CD4-positive, alpha-beta T cell treated with Interleukin-4 for 4 hours (primary cell): ENCODE results near the gene HLCS.

Source experiments
- DNase-seq: peaks from one replicate; pipeline ENCODE4 v3.0.0-alpha.2; 2020

HLCS gene

DNA sequence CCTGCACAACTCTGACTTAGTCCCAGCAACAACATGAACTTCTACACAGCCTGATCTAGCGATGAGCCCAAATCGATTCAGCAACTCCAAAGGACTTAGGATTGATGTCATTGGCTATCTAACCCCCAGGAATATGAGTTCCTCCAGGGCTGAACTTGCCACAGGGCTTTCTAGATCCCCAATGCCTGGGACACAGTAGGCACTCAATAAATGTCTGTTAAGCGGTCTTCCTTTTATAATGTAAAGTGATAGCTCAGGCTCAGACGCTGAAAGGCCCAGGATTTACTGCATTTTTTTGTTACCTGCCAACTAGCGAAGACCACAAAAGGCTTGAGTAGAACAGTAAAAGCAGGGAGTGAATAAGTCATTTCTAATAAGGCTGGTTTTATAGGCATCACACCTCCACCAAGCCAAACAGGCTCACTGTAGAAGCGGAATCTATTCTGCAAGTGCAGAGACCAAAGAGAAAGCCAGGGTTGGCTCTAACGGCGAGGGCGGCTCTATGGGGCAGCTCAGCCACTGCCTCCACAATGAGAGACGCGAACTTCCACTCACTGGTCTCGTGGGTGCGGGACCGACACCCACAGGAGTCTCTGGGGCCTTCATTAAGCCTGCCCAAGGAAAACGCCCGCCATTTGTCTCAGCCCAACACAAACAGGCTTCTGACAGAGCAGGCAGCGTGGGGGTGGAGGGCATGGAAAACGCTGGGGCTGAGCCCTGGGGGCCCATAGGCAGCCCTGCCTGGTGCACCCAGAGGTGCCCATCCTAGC is 52.0 kb downstream of the HLCS start:
- DNase-seq = no peak

DNA sequence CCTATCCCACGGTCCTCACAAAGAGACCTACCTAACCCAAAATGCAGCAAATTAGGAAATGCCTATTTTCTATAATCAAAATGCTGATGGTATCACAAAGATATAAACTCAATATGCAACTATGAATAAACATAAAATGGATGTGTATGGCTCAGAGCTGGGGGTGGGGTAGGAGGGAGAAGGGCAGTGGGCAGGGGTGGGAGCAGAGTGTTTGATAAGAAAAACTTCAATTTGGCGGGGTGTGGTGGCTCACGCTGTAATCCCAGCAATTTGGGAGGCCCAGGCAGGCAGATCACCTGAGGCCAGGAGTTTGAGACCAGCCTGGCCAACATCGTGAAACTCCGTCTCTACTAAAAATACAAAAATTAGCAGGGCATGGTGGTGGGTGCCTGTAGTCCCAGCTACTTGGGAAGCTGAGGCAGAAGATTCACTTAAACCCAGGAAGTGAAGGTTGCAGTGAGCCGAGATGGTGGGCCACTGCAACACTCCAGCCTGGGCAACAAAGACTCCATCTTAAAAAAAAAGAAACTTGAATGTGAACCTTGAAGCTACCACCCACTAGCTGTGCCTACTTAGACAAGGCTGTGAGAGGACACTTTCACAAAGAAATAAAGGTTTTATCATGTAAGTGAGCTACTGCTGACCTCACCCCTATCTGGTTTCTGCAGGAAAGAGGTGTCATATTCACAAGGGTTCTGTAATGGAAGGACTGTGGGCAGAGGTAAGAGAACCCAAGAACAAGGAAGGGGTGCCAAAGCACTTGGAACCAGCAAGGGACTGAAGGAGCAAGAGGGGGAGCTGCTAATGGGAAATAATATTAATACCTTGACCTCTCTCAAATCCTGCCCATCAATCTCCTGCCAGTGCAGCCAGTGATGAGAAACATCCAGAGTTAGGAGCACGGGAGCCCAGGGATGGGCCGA is 53.0 kb downstream of the HLCS start:
- DNase-seq = no peak

DNA sequence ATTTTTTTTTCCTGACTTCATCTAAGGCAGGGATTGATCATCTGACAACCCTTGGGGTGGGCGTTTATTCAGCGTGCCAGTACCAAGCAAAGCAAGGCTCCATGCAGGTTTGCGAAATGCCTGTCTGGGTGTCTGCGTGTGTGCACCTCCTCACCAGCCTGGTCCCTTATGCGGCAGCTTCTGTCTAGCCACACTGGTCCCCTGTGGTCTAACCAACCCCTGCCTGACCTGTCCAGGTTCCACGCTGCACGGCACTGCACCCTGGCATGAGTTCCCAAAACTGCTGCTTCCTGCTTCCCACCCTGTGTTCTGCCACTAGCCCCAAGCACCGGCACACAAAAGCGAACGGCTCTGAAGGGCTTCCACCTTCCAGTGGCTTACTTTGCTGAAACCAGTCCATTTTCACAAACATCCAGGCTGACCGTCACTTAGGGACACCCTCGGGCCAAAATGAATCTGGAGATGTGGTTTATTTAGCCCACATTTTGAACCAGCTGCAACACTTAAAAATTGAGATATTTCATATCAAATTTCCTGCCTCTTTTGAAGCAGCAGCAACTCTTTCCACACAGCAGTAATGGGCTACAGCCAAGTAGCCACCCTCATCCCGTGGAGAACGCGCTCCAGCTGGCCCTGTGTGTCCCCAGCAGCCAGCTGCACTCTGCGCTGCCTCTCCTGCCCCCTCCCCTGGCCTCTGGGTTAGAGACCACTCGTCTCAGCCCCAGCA is 55.7 kb downstream of the HLCS start:
- no peak for DNase-seq

DNA sequence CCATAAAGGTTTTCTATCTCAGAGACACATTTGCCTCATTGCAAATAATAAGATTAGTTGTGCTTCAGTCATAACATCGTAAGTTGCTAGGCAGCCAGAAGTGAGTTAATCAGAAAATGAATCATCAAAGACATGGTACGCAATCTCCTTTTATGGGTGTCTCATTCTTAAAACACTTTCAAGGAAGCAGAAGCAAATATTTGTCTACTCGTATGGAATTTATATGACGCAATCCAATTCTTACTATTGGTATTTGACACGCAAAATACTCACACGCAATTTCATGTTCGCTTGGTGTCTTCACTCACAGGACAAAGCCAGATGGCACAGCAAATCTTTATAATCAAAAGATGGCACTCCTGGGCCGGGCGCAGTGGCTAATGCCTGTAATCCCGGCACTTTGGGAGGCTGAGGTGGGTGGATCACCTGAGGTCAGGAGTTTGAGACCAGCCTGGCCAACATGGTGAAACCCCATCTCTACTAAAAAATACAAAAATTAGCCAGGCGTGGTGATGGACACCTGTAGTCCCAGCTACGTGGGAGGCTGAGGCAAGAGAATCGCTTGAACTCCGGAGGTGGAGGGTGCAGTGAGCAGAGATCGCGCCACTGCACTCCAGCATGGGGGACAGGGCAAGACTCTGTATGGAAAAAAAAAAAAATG is 56.4 kb downstream of the HLCS start:
- DNase-seq = peak; percentile 18

DNA sequence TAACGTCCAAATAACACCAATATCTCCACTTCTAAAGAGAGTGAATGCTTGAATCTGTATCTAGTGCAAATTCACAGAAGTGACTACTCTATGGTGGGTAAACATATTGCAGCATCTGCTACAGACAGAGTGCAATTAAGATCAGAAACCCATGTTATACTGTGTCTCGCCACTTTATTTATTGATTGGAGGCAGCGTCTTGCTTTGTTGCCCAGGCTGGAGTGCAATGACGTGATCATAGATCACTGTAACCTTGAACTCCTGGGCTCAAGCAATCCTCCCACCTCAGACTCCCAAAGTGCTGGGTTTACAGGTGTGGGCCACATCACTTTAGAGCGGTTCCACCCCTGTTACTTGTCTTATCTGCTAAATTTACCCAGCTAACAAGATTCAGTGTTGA is 57.0 kb downstream of the HLCS start:
- DNase-seq = no peak

DNA sequence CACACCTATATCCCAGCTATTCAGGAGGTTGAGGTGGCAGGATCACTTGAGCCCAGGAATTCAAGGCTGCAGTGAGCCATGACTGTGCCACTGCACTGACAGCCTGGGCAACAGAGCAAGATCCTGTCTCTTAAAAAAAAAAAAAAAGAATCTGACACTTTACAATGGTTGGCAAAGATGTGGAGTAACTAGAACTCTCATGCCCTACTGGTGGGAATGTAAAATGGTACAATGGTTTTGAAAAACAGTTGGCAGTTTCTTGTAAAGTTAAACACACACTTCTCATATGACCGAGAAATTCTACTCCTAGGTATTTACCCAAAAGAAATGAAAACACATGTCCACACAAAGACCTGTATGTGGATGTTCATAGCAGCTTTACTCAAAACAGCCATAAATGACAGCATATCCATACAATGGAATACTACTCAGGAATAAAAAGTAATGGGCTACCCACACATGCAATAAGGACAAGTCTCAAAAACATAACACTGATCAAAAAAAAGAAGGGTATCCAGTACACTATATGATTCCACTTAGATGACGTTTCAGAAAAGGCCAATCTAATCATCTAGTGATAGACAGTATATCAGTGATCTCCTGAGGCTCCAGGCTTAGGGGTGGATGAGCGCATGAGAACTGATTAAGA is 58.1 kb downstream of the HLCS start:
- no peak for DNase-seq

DNA sequence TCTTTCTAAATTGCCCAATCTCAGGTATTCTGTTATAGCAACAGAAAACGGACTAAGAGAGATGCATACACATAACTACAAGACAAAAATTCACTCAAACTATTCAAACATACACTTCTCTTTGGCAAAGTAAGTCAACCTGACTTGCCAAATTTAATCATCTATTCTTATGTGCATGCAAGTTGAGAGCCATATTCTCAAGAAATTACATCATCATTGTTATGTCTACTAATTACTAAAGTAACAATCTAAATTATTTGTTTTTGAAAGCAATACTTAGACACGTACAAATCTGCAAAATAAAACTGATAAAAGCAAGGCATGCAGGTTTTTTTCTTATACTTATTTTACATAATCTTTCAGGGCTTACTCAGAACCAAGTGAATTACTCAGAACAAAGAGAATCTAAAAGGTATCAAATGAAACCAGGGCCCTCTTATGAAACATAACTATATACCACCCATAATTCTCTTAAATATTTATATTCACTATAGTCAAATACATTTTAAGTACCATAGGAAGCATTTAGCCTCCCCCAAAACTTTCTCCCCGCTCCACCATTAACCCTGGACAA is 62.3 kb downstream of the HLCS start:
- DNase-seq = no peak

DNA sequence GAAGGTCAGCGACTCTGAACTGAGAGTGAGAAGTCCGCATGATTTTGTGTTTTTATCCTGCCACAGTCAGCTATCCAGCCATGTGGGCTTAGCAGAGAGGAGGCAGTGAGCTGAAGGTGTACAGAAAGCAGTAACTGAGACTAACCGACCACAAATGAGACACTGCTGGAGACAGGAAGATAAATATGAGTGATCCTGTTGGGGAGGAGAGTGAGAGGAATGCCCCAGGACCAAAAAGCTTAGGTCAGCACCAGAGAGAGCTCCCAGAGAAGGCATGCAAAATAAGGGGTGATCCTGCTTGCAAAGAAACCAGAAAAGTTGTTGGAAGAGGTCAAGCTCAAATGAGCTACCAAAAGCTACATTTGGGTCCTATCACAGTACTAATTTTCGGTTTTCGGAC is 63.7 kb downstream of the HLCS start:
- no peak for DNase-seq

DNA sequence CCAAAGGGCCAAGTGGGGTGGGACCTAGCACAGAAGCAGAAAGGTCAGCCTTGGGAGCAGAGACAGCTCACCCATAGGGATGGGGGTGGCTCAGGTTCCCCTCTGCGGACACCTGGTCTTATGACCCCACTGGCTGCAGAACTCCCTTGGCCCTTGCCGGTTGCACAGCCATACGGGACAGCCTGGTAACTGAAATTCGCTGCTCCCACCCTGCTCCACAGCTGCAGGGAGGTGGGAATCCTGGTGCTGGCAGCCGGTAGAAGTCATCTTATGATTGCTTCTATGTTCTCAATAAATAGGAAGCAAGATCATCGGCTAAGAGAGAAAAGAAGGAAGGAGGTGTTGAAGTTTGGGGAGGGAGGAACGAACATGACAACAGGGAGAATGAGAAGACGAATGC is 64.1 kb downstream of the HLCS start:
- no peak for DNase-seq

DNA sequence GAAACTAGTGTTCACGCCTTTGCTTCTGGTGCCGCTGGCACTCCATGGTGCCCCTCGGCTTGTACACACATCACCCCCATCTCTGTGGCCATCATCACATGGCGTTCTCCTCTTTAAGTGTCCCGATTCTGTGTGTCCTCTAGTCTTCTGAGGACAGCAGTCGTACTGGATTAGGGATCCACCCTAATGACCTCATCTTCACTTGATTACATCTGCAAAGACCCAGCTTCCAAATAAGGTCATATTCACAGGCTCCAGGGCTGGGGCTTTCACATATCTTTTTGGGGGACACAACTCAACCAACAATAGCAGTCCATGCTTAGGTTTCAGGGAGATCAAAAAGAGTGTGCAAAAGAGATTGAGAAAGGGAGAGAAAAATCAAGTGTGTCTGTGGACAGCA is 64.9 kb downstream of the HLCS start:
- DNase-seq = no peak

DNA sequence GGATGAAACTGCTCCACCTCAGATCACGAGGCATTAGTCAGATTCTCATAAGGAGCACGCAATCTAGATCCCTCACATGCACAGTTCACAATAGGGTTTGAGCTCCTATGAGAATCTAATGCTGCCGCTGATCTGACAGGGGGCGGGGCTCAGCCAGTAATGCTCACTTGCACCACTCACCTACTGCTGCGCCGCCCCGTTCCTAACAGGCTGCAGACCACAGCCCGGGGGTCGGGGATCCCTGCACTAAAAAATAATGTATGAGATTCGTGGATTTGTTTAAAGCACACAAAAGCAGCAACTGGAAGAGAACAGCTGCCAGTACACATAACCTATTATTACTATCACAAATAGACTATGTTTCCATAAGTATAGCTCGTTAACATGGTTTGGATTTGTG is 72.9 kb downstream of the HLCS start:
- DNase-seq = no peak

DNA sequence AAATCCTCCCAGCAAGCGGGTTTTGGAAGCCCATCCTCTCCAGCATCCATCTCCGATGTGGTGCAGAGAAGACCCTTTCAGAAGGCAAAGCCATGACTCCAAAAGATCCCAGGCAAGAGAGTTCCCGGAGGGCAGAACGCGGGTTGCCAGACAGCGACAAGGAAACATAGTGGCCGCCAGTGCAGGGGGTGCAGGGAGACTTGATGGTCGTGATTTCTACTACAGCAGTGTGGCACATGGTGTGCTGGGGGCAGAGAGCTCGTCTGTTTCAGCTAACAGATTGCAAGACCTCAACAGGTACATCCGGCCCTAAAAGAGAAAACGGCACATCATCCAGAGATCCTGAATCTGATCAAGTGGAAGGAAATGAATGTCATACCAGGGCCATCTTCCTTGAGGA is 74.3 kb downstream of the HLCS start:
- no peak for DNase-seq

DNA sequence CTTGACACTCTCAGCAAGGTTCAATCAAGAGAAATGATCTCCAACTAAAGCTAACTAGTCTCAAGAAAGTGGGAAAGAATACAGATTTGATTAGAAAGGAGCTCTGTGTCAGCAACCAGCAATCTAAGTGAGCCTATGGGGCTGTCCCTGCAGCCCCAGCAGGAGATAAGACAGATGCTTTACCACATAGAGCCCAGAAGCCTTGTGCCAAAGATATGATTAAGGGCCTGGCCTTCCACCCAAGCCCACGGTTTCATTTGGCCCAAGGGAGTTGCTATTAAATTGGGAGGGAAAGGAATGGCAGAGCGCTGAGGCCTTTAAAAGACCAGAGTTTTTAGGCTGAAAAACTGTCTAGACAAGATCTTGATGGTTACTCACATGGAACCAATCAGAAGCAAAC is 74.8 kb downstream of the HLCS start:
- no peak for DNase-seq

DNA sequence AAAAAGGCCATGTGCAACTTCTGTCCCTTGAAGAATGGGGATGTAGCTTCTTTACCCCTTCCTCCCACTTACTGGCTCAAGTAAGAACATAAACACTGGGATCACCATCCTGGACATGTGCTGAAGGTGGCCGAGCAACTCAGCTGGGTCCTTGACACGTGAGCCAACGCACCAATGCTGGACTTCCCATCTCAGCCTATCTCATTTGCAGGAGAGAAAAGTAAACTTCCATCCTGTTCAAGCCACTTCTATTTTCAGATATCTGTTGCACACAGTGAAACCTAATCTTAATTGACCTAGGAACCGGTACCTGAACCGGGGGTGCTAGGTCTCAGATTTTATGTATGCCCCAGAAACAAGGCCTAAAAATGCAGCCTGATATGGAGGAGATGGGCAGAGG is 75.3 kb downstream of the HLCS start:
- no peak for DNase-seq

DNA sequence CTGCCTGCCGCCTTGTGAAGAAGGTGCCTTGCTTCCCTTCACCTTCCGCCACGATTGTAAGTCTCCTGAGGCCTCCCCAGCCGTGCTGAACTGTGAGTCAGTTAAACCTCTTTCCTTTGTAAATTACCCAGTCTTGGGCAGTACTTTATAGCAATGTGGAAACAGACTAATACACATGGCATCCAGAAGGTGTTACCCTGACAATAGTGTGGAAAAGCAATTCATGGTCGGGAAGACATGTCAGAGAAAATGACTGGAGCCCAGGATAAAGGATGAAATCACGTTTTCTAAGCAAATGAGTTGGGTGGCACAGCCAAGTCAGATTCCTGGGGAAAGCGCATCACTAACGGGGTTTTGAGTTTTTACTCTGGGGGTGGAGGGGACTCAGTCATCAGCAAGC is 76.4 kb downstream of the HLCS start:
- DNase-seq = no peak

DNA sequence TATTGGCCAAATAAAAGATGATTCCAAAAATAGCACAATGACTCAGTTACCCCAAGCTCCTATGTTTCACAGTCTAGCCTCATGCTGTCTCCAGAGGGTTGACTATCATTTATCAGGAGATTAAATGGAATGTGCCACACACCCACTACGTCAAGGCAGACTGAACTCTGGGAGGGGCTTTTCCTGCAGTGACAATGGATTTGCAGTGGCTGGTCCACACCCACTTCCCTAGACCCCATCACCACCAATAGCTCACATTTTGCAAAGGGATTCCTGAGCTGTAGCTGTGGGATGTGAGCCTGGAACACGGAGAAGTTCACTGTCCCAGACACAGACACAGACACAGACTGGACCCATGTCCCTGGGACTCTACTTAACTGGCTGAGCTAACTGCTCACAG is 77.1 kb downstream of the HLCS start:
- no peak for DNase-seq

DNA sequence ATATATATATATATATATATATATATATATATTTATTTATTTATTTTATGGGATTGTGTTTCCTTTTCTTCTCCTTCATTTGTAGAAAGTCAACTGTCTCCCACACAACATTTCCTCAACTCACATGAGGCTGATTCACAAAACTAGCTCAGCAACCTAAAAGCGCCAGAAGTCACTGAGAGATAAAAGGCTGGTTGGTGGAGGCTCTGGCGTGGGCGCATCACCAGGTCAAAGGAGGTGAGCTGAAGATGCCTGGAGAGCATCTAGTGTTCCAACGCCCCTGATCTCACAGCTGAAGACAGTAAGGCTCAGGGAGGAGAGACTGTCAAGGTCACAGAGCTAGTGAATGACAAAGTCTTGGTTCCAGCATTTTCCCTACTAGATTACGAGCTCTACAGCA is 78.0 kb downstream of the HLCS start:
- no peak for DNase-seq

DNA sequence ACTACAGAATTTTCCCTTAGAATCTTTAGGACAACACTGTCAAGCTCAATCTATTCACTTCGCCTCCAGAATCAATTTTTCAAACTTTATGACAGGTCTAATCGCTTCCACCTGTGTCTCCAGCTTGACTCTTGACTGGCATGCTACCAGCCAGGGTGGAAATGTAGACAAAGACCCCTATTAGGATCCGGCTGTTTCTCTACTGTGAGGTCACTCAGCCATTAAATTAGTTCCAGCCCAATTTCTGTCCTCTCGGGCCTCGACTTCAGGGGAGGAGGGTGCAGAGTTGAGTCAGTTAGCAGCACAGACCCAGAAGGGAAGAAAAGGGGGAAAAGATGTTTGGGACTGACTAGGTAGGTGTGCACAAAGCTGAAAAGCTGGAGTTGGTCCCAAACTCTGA is 78.5 kb downstream of the HLCS start:
- no peak for DNase-seq

DNA sequence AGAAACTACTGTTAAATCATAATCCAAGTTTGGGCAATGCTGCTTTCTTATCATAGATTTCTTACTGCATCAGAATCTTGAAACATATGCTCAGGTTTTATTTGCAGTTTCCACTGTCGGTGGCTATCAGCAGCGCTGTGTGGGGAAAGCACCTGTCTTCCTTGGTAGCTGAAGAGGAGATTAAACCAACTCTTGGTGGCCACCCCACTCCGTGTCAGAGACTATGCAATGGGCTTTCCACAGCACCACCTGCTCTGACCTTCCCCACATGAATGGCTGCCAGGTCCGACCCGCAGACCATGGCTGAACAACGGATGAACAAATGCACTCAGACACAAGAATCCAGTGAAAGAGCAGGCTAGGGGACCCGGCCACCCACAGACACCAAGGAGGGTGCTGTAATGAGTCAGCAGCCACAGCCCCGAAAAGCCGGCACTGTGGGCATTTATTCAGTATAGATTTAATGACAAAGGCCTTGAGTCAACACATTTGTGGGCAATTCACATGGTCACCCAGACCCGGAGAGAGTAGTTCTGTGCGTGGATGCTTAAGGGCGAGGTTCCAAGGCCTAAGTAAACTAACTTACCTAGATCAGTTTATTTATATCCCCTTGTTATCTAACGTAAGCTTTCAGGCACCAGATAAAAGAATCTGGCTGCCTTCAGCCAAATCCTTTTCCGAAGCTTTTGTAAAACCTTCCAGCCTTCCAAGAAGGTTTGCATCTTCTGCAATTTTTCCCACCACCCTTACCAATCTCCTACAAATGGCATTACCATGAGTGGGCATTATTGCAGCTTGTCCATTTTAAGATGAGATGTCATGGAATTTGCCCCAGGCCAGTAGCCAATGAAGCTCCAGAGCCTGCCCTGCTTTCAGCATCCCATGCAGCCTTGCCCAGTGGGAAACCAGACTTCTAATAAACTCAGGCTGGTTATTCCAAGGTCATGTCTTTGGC is 82.7 kb downstream of the HLCS start:
- no peak for DNase-seq

DNA sequence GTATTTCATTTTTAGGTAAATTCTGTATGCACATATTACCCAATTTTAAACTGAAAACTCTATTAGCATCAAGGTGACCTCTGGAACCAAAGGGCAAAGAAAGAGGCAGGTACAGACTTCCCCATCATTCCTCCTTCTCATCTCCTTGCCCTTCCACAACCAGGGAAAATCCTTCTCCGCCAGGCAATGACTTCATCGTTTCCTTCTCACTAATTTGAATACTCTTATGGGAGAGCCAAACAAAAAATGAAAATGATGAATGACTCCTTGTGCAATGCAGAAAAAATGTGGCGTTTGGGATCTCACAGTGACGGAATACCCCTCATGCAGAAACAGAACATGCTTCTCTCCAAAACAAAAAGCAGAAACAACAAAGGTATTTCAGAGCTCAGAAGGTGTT is 83.7 kb downstream of the HLCS start:
- no peak for DNase-seq

DNA sequence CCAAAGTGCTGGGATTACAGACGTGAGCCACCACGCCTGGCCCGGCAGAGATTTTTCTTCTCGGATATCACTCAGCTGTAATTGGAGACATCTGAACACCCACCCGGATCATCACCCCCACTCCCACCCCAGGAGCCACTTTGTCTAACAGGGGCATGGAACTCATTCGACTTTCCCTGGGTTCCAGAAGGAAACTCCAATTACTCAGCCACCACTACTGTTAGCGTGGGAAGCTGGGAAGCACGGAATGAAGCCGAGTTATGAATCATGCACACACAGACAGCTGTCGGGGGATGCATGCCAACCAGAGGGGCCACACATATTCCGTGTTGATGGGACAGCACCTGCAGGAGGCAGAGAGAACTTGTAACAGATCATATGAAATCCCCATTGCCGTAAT is 85.2 kb downstream of the HLCS start:
- DNase-seq = no peak
